ENCODE results near the gene MICB.
A peak's percentile ranks its signal among the peaks of the same experiment; 100 is the strongest.
"Not testable (repeated sequence)": the region's sequence is repeated elsewhere in the genome, so short reads cannot be mapped to it uniquely, and the experiment has no call there.

MICB gene

GRCh38 chr6:31473780-31474761, 23.9 kb upstream of the MICB start:
- no peak for DNase-seq (ENCODE audit: low spot score)
- no peak for FAIRE-seq

- DNase-seq (ENCODE audit: low spot score) (no peak), FAIRE-seq (no peak)
Observed at GRCh38 chr6:31474871-31475286, 23.1 kb upstream of the MICB start.

- no peak for DNase-seq (ENCODE audit: low spot score)
- no peak for FAIRE-seq
Observed at GRCh38 chr6:31476515-31477139, 21.3 kb upstream of the MICB start.

GRCh38 chr6:31477521-31477920, 20.4 kb upstream of the MICB start:
- DNase-seq (ENCODE audit: low spot score) (no peak), FAIRE-seq (no peak)

- no peak for FAIRE-seq
- DNase-seq (ENCODE audit: low spot score), result no peak
Observed at GRCh38 chr6:31478186-31478950, 19.6 kb upstream of the MICB start.

GRCh38 chr6:31479151-31479932, 18.6 kb upstream of the MICB start:
- DNase-seq (ENCODE audit: low spot score) (no peak), FAIRE-seq (no peak)

GRCh38 chr6:31479933-31480535, 17.9 kb upstream of the MICB start:
- FAIRE-seq, result no peak

GRCh38 chr6:31480574-31480973, 17.4 kb upstream of the MICB start:
- no peak for FAIRE-seq

More at GRCh38 chr6:31479933-31480535, 17.9 kb upstream of the MICB start:
- no peak for DNase-seq (ENCODE audit: low spot score)

GRCh38 chr6:31483392-31483791, 14.6 kb upstream of the MICB start:
- FAIRE-seq (no peak), DNase-seq (ENCODE audit: low spot score) (no peak)

More at GRCh38 chr6:31480574-31480973, 17.4 kb upstream of the MICB start:
- DNase-seq (ENCODE audit: low spot score), result no peak

GRCh38 chr6:31485055-31485454, 12.9 kb upstream of the MICB start:
- FAIRE-seq (no peak), DNase-seq (ENCODE audit: low spot score) (no peak)

- not testable (repeated sequence) for FAIRE-seq; DNase-seq (ENCODE audit: low spot score)
Observed at GRCh38 chr6:31486065-31486837, 11.7 kb upstream of the MICB start.

GRCh38 chr6:31487674-31488073, 10.3 kb upstream of the MICB start:
- DNase-seq (ENCODE audit: low spot score); FAIRE-seq: not testable (repeated sequence)

GRCh38 chr6:31489086-31489485, 8.9 kb upstream of the MICB start:
- no peak for FAIRE-seq
- no peak for DNase-seq (ENCODE audit: low spot score)

- no peak for FAIRE-seq
- DNase-seq (ENCODE audit: low spot score), result no peak
Observed at GRCh38 chr6:31490115-31490873, 7.7 kb upstream of the MICB start.

GRCh38 chr6:31493550-31493874, 4.4 kb upstream of the MICB start:
- DNase-seq (ENCODE audit: low spot score); FAIRE-seq: not testable (repeated sequence)

GRCh38 chr6:31493875-31494694, 3.9 kb upstream of the MICB start:
- DNase-seq (ENCODE audit: low spot score), result peak; percentile 24
- no peak for FAIRE-seq

- DNase-seq (ENCODE audit: low spot score), result peak; percentile 35
Observed at GRCh38 chr6:31495580-31495979, 2.4 kb upstream of the MICB start.

GRCh38 chr6:31496826-31497225, 1.1 kb upstream of the MICB start:
- not testable (repeated sequence) for FAIRE-seq; DNase-seq (ENCODE audit: low spot score)

More at GRCh38 chr6:31495580-31495979, 2.4 kb upstream of the MICB start:
- peak; percentile 26 for FAIRE-seq

Data from RCC 7860 (cell line).